ENCODE measurements around the gene NR1D2.
"Not testable (repeated sequence)": the region's sequence is repeated elsewhere in the genome, so short reads cannot be mapped to it uniquely, and the experiment has no call there.

Gene NR1D2

DNA sequence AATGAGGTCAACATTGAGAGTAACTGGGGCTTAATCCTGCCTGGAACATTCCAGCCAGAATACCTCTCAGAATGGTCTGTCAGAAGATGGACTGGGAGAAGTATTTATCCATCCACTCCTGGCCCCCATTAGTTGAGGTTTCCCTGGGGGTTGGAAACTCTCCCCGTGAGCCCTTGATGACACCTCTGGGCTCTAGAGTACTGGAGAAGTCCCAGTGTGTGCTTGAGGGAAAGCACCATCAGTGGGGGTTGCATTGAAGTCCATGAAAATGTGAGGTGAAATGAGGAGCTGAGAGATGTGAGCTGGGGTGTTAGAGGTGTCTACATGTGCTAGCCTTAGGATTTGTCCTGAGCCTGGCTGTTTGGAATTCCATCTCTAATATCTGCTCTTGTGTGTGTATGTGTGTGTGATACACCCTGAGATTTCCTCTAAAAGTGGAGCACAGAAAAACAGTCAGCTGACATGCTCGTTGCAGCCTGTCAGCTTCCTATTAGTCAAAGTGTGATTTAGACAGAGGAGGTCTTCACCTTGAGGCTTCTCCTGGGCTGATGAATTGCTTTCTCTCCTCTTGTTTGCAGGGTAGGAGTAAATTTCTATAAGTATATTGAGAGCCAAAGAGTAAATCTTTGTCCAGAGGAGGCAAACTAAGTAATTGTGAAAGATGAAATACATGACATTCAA is 67.6 kb downstream of the NR1D2 start:
- no peak for DNase-seq

DNA sequence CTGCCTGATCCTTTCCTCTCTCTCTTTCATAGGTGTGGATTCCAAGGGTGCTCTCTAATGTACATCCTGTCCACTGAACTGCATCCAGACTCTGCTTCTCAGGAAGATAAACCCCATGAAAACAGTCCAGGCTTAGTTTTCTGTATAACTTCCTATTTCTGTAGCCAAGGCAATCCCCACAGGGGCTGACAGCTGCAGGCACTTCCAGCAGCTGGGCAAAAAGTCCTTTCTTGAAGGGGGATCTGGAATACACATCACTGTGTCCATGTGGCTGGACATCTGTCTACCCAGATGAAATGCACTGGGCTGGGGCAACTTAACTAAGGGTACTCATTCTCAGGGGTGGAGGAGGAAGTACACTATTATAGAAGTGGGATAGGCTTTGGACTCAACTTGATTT is 72.2 kb downstream of the NR1D2 start:
- DNase-seq: no peak

DNA sequence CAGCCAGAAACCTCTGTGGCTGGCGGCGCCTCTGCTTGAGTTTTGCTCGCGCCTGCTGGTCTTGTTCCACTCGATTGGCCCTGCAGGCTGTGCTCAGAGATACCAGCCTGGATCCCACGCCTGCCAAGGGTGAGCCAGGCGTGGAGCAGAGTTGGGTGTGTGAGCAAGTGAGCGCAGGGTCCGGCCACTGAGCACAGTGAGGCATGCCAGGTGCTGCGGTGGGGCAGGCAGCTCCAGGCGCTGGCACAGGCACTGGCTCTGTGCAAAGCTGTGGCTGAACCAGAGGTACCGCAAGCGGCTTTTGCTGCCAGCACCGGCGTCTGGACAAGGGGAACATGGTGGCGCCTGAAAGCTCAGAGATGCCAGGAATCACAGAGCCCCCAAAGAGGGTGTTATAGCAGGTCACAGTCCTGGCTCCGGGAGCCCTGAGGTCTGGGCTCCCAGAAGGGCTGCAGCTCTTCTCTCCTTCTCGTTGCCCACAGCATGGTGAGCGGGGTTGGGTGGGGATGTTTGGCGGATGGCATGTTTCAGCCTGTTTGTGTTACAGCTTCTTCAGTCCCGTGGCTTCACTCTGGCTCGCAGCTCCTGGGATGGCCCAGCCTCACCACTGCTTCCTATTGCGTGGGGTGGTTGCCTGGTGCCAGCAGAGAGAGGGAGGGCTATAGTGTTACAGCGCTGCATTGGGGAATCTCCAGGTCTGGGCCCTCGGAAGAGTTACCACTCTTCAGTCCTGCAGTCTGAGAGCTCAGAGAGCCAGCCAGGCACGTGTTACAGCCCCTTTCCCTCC is 73.9 kb downstream of the NR1D2 start:
- DNase-seq: peak; percentile 72

DNA sequence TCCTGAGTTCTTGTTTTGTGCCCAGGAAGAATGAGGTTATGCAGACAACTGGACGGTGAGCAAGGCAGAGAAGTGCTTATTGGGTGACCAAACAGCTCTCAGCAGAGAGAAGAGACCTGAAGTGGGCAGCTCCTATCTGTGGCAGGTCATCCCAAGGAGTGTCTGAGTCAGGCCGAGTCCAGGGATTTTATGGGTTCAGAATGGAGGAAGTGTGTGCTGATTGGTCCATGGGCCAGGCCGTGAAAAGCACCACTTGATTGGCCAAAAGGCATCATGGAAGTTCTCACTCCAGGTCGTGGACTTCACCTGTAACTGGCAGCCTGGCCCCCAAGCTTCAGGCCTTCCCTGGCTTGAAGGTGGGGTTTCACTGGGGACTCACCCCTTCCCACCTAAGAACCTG is 74.5 kb downstream of the NR1D2 start:
- no peak for DNase-seq

DNA sequence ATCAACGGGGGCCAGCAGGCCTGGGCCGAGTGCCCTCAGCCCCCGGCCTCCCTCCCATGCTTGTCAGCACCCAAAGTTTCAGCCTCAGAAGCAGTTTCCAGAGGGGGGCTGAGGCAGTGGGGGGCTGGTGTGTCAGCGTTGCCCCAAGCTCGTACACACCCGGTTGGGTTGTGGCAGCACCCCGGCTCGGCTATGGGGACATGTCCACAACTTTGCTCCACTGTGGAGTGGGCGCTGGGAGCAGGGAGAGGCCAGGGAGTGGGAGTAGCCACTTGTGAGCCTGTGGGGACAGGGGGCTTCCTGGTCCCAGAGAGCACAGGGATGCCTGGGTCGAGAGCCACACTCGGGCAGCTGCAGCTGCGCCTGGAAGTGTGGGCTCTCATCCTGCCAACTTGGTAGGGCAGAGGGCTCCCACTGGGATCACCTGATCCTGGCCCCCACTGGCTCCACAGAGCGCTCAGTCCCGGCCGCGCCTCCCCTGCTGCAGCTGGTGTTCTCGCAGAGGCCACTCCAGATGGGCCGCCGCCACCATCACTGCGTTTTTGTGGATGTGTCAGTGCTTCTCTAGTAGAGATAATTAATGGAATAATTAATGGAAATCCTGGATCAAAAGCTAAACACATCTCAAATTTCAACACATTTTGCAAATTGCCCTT is 75.1 kb downstream of the NR1D2 start:
- DNase-seq: no peak

DNA sequence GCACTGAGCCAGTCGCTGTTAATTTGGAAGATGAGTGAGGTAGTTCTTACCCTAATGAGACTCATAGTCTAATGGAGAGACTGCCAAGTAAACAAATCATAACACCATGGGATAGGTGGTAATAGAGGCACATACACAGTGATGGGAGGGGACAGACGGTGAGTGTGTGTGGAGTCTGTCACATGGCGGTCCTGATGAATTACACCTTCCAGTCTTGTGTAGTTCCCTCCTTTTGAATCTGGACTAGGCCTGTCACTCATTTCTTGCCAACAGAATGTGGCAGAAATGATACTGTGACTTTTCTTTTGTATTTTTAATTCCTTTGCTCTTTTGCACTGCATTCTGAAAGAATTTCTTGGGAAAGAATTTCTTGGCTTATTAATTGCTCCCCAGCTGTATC is 78.1 kb downstream of the NR1D2 start:
- peak; percentile 23 for DNase-seq

DNA sequence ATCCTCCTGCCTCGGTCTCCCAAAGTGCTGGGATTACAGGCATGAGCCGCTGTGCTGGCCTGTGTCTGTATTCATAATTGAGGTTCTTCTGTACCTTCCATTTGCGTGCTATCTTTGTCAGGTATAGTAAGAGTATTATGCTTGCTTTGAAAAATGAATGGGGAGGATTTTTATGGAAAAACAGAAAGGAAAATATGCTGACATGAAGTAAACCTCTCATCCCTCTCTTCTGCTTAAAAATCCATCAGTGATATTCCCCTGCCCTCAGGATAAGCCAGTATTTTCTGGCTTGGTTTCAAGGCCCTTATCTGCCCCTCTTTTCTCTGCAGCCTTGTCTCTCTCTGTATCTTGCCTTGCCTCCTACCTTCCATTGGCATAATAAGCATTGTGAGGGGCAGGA is 80.7 kb downstream of the NR1D2 start:
- DNase-seq: no peak

DNA sequence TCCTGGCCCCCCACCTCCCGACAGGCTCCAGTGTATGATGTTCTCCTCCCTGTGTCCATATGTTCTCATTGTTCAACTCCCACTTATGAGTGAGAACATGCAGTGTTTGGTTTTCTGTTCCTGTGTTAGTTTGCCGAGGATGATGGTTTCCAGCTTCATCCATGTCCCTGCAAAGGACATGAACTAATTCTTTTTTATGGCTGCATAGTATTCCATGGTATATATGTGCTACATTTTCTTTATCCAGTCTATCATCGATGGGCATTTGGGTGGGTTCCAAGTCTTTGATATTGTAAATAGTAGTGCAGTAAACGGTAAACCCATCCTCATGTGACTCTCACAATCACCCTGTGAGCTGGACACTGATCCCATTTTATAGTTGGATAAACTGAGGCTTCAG is 81.6 kb downstream of the NR1D2 start:
- not testable (repeated sequence) for DNase-seq

DNA sequence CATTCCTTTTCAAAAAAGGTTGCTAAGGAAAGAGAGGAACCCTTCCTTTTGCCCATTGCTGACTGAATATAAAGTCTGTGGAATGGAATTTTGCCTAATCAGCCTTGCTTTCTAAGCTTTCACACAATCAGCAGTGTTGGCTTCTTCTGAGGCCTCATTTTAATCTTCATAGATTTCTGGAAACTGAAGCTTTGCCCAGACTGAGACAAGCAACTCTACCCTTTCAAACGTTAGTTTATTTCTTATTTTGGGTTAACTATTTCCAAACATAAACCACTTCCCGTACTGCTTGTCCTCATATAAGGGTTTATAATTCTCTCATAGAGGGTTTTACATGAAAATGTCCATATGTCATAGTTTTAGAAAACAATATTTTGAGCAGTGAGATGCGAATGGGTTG is 82.9 kb downstream of the NR1D2 start:
- DNase-seq: no peak

Data from NCI-H446 treated with DMSO at 0.1 percent for 48 hours (cell line).